SKM-1 (cell line): ENCODE measurements around the gene HOXB9.

ENCODE experiments used
- DNase-seq: peaks from one replicate; lab custom pipeline; 2025; ENCODE audit not compliant: unreplicated experiment; lab: John Stamatoyannopoulos, UW

HOXB9 gene

DNA sequence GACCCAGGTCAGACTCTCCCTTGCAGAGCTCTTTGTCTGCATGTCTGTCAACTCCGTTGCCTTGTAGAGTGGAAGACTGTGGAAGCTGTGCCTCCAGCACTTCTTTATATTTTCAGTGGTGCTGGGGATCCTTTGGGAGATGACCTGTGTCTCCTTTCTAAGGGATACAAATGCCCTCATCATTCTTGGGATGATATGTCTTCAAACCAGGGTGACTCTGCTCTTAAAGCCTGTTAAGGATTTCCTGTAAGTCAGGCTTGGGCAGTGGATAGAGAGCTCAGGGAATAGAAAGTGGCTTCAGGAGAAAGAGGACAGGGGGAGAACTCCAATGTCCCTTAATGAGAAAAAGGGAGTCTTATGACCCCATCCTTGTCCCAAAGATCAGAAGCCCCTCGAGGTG is 37.6 kb downstream of the HOXB9 start:
- DNase-seq = no peak

DNA sequence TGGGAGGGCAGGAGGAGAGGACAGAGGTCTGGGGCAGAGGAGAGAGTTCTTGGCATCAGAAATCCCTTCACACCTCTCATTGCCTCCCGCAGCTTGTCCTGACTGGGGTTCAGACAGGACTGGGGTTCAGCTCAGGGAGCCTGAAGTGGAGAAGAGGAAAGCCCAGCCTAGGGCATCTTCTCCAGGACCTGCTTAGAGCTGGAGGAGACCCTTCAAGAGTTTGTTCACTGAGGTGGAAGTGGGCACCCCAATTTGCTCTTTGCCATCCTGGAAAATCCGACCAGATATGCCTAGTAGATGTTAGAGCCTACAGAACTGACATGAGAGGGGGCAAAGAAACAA is 38.1 kb downstream of the HOXB9 start:
- no peak for DNase-seq

DNA sequence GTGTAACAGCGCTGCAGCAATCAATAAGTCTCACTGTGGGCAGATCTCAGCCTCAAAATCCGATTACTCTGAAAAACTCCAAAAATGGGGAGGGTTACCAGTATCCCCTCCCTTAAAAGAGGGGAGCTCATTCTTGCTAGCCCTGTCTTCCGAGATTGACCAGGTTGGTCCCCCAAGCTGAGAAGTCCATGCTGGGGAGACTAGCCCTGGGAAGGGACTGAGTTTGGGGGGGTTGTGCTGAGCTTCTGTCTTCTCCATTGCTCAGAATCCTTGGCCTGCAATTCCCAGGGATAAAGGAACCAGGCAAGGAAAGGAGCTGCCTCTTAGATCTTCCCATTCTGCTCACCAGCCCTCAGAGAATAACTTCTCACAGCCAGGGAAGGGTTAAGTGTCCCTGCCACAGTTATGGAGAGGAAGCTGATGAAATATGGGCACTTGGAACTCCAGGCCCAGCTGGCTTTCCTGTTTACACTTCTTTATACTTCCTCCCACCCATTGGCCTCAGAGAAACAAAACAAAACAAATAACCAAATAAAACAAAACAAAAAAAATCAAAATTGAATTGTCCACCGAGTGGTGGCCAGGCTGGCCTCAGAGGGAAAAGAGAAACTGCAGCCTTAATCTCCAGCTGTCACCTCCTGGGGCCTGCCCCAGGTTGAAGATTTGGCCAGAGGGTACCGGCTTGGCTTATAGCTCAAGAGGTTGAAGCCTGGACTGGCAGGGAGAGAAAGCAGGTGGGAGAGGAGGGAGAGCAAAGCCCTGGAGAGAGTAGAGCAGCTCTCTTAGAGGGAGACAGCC is 38.7 kb downstream of the HOXB9 start:
- DNase-seq = no peak

DNA sequence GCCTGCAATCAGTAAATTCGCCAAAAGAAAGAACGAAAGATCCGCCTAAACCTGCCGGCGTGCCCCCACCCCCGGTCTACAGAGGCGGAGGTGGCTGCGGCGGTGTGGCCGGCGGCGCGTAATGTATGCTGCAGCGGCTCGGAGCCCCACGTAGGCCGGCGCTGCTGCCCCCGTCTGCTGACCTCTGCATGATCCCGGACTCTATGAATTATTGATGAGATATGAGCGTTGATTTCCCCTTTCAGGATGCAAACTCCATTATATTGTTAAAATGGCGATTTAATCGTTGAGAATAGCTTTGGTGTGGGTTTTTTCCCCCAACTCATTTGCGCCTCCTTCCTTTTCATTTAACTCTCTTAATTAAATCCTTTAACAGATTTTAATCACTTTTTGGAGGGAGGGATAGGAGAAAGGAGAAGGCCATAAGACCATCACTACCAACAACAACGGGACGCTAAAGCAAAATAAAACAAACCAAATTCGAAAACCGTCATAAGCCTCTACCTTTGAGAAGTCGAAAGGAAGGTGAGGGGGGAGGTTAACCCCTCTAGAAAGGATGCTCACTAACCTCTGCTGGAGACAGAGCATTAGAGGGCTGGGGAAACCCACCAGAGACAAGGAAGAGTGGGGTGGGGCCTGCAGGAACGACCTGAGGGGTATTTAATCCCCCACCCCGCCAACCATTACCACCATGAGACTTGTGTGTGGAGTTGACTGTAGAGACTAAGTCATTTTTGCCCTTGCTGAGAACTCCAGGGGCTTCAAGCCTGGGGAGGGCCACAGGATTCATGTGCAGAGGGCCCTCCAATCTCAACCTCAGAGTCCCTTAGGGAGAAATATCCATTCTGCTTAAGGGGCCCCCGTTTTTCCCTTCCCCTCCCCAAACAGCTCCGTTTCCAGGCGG is 39.6 kb downstream of the HOXB9 start:
- DNase-seq = no peak

DNA sequence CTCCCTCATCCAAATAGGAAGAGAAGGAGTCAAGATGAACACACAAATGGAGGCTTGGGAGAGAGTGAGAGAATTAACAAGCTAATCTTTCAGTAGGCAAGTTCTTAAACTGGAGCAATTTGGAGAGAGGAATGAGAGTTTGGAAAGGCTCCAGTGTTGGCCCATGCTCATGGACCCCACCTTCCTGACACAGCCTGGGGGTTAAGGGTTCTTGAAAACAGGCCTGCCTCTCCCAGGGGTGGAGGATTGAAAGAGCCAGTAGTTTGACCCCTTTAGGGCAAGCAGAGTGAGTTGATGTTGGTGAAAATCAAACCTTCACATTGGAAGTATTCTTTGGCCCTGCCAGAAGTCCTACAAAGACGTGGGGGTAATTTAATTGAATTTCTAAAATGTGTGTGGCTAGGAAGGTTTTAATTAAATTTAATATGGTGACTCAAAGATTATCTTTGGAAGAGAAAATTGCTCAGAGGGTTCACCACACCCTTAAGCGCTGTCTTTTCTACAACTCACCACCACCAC is 41.9 kb downstream of the HOXB9 start:
- DNase-seq = no peak

DNA sequence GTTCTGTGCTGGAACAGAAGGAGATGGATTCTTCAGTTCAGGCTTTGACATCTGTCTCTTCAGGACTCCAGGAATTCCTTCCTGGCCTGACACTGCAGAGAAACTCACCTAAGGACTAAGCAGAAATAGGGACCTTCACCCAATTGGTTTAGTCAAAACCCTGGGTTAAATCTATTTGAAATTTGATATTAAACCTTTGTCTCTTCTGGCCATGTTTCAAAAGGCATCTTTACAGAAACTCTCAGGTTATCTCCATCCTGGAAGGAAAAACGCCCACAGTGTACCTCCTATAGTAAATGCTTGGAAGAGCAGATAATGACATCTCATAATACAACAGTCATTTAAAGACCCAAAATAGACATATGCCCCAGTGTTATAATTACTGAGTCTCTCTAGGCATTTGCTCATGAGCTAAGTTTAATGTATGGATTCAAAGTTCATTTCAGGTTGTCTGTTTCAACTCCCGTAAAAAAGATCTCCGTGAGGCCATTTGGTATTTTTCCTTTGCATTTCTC is 42.4 kb downstream of the HOXB9 start:
- DNase-seq = no peak

DNA sequence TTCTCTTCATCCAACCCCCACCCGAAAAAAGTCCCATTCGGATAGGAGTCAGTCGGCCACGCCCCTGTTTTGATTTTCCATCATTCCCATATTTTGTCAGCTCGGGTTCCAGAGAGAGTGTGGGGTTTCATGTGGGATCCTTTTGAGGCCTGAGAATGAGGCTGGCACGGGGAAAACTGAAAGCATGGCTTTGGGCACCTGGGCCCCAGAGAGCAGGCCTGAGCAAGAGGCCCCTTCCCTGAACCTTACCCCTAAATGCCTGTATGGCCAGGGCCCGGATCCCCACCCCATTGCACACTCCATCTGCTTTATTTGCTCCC is 43.4 kb downstream of the HOXB9 start:
- DNase-seq = no peak

DNA sequence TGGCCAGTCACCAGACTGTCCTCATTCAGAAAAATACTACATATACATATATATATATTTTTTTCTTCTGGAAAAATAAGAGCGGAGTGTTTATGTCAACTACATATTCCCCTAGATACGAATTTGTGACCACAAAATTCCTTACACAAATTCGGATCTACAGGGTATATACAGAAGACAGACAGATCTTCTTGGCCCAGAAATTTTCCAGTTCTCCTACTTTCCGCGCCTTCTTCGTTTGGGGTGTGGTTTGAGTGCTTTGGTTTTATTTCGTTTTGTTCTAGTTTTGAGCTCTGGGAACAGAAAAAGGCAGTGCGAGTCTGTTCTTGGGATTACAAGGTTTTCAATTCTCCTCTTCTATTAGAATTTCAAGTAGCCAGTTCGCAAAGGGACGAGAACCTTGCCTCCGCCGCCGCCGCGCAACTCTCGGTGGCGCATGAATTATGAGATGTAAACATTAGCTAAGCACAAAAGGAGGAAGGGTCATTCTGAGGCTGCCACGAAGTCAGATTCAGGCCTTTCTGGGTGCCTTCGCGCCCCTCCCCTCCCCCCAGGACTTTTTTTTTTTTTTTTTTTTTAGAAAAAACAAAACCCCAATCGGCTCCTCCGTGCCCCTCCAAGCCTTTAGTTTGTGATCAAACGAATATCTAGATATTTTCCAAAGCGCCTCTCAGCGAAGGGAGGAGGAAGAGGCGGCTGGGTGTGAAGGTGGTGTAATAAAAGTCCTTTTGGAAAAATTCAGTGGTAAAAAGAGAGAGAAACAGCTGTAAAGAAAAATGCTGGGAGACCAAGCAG is 46.2 kb downstream of the HOXB9 start:
- no peak for DNase-seq

DNA sequence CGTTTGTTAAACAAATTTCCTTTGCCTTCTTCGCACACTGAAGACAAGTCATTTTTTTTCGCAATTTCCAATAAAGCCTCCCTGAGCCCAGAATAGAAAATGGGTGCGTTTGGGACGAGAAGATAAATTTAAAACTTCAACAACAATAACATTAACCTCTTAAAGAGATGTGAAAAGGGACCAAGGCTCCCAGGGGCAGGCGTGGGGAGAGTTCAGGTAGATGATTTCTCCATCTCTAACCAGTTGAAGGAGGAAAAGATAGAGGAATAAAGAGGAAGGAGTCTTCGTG is 46.7 kb downstream of the HOXB9 start:
- no peak for DNase-seq

DNA sequence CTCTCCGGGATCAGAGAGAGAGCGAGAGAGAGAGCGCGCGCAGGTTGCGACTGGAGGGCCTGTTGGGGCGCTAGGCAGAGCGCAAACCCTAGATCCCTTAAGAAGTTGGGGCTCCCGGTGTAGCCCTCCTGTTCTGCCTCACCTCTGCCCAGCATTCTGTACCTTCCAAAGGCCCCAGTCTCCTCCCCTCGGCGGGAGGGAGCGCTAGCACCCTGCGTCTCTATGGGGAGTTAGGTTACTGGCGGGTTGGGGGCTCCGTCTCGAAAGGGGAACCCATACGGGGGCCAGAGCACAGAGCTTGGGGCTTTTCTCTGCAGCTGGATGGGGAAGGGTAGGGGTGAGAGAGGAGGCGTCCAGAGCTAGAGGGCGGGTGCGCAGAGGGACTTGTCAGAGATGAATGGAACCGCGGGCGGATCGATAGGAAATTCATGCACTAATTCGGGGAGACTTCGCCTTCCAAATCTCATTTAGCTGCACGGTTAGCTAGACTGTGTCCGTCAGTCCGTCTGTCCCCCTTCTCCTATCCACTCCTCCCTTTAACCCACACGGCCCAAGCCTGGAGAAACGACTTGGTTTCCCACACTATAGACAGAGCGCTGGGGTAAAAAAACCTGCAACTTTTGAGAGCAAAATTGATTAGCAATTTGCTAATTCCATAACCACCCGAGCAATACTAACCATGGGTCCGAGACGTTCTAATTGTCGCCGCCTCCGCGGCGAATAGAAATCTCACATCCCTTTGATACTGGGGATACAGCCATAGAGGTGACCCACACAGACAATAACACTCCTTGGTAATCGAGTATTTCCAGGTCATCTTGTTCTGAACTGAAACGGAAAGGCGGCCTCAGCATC is 47.3 kb downstream of the HOXB9 start:
- no peak for DNase-seq

DNA sequence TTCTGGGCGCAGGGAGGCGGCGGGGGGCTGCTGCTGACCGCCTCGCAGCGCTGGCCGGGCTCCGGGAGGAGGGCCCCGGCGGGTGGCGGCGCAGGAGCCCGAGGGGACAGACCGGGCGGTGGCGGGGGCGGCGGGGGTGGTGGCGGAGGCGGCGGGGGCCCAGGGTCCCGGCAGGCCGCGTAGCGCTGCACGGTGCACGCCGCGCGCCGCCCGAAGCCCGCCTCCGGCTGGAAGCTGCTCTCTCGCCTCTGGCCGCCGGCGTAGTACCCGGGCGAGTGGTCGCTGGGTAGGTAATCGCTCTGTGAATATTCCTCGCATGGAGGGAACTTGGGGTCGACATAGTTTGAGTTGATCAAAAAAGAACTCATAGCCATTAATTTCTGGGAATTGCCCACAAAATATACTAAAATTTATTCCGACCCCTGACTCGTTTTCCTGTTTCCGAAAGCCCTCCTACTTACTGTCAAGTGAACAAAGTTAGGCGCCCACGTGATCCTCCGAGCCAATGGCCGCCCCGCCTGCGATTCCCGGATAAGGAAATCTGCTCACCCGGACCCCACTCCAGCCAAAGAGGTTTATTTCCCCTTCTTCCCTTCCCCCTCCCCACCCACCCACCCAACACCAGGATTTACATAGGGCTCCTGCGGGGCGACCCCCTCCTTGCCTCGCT is 48.1 kb downstream of the HOXB9 start, which contains the start of gene HOXB4:
TSS of gene HOXB4 (minus strand) at position 405 of the 670 bp plus-strand sequence. CDS start at position 374, 31 bp downstream.
- peak; percentile 77 for DNase-seq

DNA sequence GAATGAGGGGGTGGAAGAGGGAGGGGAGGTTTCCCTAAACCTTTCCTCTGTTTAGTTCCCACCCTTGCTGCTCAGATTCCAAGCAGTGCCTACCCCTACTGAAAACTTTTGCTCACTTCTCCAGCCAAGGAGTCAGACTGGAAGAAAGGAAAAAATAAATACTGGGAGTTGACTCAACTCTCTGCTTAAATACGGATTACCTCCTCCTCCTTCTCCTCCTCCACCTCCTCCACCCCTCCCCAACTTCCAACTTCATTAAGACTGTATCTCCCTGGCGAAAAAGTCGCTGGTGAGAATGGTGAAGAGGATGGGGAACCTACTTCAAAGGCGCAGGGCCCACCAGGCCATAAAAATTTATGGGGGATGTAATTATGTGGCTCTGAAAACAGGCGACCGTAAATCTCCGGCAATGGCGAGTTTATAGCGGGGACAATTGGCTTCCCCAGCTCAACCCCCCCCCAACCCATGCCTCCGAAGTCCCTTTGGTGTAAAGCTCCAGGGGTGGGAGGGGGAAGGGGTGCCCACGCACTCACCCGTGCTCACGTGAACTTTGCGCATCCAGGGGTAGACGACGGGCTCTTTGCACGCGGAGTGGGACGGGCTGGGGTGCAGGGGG is 48.7 kb downstream of the HOXB9 start:
- DNase-seq = no peak

DNA sequence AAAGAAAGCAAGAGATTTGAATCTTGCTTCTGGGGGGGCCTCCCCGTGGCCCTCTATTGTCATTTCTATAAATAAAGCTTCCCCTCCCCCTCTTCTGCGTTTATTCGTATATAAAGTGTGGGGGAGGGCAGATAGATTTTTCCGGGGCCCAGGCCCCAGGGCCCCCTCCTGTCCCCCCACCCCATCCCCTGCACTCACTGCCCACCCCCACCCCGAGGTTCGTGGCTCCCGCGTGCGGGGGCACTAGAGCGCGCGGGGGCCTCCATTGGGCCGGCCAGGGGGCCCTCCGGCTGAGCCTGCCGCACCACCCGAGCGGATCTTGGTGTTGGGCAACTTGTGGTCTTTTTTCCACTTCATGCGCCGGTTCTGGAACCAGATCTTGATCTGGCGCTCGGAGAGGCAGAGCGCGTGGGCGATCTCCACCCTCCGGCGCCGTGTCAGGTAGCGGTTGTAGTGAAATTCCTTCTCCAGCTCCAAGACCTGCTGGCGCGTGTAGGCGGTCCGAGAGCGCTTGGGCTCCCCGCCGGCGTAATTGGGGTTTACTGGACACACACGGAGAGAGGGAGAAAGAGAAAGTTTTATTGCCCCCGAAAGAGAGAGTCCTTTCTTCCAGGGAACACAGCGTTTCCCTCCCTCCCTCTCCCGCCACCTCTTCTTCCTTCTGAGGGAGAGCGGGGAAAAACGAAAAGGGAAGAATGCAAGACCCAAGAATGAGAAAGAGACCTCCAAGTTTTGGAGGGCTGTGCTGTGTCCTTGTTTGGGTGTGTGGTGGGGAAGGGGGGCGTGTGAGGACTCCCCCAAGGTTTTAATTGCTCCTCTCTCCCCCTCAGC is 49.5 kb downstream of the HOXB9 start:
- DNase-seq = no peak

DNA sequence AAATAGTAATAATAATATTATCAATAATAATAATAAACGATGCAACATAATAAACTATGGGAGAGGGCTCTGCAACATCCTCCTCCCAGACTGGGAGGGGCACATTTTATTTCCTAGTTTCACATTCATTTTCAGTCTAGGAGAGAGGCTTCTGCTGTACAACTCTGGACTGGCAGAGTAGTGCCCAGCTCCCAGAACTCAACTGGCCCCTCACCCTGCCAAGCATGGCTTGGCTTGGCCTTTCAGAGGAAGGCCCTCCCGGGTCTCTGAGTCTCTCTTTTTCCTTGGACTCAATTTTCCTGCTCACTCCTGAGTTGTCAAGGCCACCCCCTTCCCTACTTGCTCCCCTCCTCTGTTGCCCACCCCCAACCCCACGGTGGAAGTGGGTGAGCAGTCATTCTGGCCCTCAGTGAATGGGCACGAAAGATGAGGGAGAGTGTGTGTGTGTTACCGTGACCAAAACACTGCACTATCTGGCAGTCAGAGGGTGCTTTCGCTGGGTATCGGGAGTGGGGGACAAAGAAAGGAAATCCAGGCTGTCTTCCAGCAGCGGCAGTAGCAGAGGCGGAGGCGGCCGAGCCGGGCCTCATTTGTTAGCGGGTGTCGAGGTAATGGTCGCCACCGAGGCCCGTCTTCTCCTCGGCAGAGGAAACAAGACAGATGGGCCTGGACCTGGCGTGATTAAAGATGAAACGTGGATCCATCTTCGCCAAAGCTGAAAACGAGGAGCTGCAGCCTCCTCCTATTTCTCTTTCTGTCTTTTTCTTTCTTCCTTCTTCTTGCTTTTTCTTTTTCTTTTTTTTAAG is 50.3 kb downstream of the HOXB9 start:
- DNase-seq = no peak

DNA sequence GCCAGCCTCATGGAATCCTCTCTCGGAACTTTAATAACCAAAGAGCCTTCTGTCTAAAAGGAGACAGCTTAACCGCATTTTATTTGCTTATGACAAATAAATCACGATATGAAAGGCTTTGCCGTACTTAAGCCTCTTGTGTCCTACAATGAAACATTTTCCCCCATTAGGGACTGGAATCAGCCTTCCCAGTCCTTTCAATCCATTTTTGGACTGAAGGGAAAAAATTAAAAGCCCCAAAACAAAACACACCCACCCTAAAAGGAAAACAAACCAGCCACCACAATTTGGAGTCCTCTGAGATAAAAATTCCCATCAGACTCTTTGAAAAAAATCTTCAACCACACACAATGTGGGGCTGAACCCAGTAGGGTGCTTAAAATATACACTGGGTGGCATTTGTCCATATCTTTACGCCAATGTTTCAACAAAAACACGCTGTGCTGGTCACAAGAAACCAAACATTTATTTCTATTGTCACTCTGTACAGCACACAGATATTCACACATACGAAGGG is 51.0 kb downstream of the HOXB9 start:
- DNase-seq = no peak

DNA sequence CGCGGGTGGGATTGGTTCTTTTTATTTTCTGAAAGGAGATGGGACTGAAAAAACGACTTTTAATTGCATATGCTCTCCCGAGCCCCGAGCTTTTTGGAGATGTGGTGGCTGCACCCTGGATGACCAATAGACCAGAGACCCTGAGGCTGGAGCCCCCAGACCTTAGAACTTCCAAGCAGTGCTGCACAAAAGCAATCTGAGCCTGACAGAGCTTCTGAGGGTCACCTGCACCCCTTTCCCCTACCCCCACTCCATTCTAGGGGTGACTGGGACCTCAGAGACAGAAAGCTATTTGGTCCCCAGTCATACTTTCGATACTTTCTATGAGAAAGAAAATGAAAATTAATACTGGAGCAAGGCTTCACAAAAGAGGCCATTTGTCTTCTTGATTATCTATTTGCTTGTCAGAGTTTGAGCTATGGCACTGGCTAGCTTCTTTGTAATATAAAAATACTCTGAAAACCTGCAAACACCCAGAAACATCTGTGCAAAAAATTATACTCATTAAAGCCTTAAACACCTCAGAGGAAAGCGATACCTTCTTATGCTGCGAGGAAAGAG is 51.6 kb downstream of the HOXB9 start:
- DNase-seq = no peak

DNA sequence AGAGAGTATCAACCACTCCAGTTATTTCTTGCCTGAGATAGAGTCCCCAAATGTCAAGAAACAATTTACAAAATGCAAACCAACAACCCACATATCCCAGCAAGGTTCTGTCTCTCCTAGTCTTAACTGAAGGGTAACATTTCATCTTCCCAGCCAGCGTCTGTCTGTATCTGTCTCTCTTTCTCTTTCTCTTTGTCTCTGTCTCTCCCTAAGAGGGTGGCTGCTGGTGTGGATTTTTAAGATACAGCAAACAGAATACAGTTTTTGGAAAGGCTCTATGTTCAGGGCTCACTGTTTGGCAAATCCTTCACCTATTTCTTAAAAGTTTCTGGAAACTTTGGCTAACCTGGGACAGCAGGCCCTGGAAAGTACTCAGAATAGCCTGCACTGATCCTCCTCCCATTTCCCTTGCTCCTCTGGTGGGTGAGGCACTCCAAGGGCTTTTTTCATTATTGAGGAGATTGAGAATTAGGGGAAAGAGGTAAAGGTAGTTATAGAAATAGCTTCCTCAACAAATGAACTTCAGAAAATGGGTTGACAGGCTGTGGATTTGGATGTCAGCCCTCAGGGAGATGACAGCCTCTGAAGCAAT is 54.2 kb downstream of the HOXB9 start:
- DNase-seq = no peak
